ENCODE measurements around the gene PDZRN3. TPM values are rescaled to one million over a fixed set of nuclear protein-coding genes. Genes with fewer than 3 reads are reported as not detected.

Gene PDZRN3
- total and polyA plus RNA-seq, 2 experiments from 2014 or later, result 42.9 to 60.5 TPM

DNA sequence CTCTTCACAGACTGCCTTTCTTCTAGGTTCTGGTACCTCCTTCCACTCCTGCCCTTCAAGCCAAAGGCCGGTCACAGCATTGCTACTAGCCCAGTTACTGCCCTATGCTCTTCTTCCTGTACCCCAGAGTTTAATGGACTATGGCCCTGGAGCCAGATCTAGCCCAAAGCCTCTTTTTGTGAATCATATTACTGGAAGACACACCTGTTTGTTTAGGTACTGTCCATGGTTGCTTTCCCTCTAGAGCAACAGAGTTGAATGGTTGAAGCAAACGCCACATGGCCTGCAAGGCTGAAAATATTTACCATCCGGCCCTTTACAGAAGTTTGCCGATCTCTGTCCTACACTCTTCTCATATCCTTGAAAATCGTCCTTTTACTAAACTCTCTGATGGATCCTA is 47.0 kb downstream of the PDZRN3 start:
- Histone ChIP-seq H3K36me3 (replicated peaks; ENCODE audit: insufficient read depth, low read depth) (no peaks in the 10 kb centered on the region), H3K4me3 (no peak overlapping the region), H3K27ac (no peak overlapping the region), H3K27me3 (no peaks in the 10 kb centered on the region), H2AFZ (no peak overlapping the region), H3K9me2 (replicated peaks; ENCODE audit: insufficient read depth) (no peaks in the 10 kb centered on the region), H3K4me1 (ENCODE audit: insufficient read depth) (peaks cover 21% of the 10 kb centered on the region), H3K9me3 (ENCODE audit: low read depth) (no peaks in the 10 kb centered on the region), H3K79me2 (peaks cover 89% of the 10 kb centered on the region), H3K4me2 (no peak overlapping the region), H4K20me1 (ENCODE audit: insufficient read depth, poor library complexity, severe bottlenecking) (peaks cover 3% of the 10 kb centered on the region)
- TF ChIP-seq EZH2phosphoT487 (IDR thresholded peaks at IDR 0.05; ENCODE audit: low read depth, severe bottlenecking, unreplicated experiment), result no peak
- no peak for TF ChIP-seq EZH2 (IDR thresholded peaks at IDR 0.05; ENCODE audit: borderline replicate concordance)
- TF ChIP-seq, protein P1, sequence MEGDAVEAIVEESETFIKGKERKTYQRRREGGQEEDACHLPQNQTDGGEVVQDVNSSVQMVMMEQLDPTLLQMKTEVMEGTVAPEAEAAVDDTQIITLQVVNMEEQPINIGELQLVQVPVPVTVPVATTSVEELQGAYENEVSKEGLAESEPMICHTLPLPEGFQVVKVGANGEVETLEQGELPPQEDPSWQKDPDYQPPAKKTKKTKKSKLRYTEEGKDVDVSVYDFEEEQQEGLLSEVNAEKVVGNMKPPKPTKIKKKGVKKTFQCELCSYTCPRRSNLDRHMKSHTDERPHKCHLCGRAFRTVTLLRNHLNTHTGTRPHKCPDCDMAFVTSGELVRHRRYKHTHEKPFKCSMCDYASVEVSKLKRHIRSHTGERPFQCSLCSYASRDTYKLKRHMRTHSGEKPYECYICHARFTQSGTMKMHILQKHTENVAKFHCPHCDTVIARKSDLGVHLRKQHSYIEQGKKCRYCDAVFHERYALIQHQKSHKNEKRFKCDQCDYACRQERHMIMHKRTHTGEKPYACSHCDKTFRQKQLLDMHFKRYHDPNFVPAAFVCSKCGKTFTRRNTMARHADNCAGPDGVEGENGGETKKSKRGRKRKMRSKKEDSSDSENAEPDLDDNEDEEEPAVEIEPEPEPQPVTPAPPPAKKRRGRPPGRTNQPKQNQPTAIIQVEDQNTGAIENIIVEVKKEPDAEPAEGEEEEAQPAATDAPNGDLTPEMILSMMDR (IDR thresholded peaks at IDR 0.05; ENCODE audit: poor library complexity), result no peak
- no peak for DNase-seq (ENCODE audit: low spot score)
- 84% methylated on average over 5 of the region's 5 CpGs for WGBS (ENCODE audit: low lambda C conversion rate, missing lambda C conversion rate)

DNA sequence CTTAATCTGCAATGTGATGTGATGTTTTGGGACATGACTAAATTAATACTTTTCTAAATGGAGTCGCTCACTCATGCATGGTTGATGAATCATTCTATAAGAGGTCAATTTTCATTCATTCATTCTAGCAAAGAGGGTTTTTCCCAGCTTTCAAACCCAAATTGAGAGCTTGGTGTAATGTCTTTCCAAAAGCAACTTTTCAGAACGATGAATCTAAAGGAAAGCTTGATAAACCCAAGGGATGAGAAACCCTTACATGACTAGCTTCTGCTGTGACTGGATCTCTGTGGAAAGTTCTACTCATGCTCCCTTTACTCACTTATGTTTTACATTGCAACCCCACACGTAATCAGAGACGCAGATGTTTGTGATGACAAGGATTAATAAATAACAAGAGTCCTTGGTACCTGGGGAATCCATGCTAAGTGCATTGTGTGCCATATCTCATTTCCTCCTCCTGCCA is 47.7 kb downstream of the PDZRN3 start:
- DNase-seq (ENCODE audit: low spot score), result no peak
- Histone ChIP-seq H3K4me3 (no peak overlapping the region), H2AFZ (no peak overlapping the region), H3K9me3 (ENCODE audit: low read depth) (no peaks in the 10 kb centered on the region), H3K36me3 (replicated peaks; ENCODE audit: insufficient read depth, low read depth) (no peaks in the 10 kb centered on the region), H4K20me1 (ENCODE audit: insufficient read depth, poor library complexity, severe bottlenecking) (peaks cover 6% of the 10 kb centered on the region), H3K4me1 (ENCODE audit: insufficient read depth) (peaks cover 27% of the 10 kb centered on the region), H3K4me2 (no peak overlapping the region), H3K27ac (no peak overlapping the region), H3K9me2 (replicated peaks; ENCODE audit: insufficient read depth) (no peaks in the 10 kb centered on the region), H3K27me3 (no peaks in the 10 kb centered on the region), H3K79me2 (peaks cover 86% of the 10 kb centered on the region)
- TF ChIP-seq EZH2phosphoT487 (IDR thresholded peaks at IDR 0.05; ENCODE audit: low read depth, severe bottlenecking, unreplicated experiment) (no peak), EZH2 (IDR thresholded peaks at IDR 0.05; ENCODE audit: borderline replicate concordance) (no peak)
- TF ChIP-seq, protein P1 (IDR thresholded peaks at IDR 0.05; ENCODE audit: poor library complexity), result no peak
- WGBS (ENCODE audit: low lambda C conversion rate, missing lambda C conversion rate), result 93% methylated on average over 4 of the region's 4 CpGs

DNA sequence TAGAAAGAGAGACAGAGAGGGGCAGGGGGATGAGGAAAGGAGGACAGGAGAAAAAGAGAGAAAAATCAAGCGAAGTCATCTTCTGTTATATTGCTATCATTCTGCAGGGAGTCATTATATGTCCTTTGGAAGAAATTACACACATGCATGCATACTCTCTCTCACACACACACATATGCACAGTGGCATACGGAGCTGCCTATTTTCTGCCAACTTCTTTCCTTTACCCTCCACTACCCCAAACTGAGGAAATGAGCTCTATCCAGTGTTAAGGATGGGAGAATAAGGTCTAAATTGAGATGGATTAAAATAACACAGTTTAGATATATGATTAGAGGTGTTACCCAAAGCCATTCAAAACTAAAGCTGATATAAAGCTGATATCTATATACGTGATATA is 48.8 kb downstream of the PDZRN3 start:
- no peak overlapping the region for H3K27ac ChIP-seq
- no peak overlapping the region for H2AFZ ChIP-seq
- peaks cover 33% of the 10 kb centered on the region for H3K4me1 ChIP-seq (ENCODE audit: insufficient read depth)
- H3K79me2 ChIP-seq, result peaks cover 75% of the 10 kb centered on the region
- 94% methylated on average over 3 of the region's 3 CpGs for WGBS (ENCODE audit: low lambda C conversion rate, missing lambda C conversion rate)
- no peak for DNase-seq (ENCODE audit: low spot score)
- H3K4me3 ChIP-seq, result no peak overlapping the region
- H3K27me3 ChIP-seq, result no peaks in the 10 kb centered on the region
- H3K4me2 ChIP-seq, result no peak overlapping the region
- no peaks in the 10 kb centered on the region for H3K36me3 ChIP-seq (replicated peaks; ENCODE audit: insufficient read depth, low read depth)
- TF ChIP-seq EZH2phosphoT487 (IDR thresholded peaks at IDR 0.05; ENCODE audit: low read depth, severe bottlenecking, unreplicated experiment), result no peak
- TF ChIP-seq EZH2 (IDR thresholded peaks at IDR 0.05; ENCODE audit: borderline replicate concordance), result no peak
- TF ChIP-seq, protein P1 (IDR thresholded peaks at IDR 0.05; ENCODE audit: poor library complexity), result no peak
- no peaks in the 10 kb centered on the region for H3K9me2 ChIP-seq (replicated peaks; ENCODE audit: insufficient read depth)
- H3K9me3 ChIP-seq (ENCODE audit: low read depth), result no peaks in the 10 kb centered on the region
- H4K20me1 ChIP-seq (ENCODE audit: insufficient read depth, poor library complexity, severe bottlenecking), result peaks cover 8% of the 10 kb centered on the region

DNA sequence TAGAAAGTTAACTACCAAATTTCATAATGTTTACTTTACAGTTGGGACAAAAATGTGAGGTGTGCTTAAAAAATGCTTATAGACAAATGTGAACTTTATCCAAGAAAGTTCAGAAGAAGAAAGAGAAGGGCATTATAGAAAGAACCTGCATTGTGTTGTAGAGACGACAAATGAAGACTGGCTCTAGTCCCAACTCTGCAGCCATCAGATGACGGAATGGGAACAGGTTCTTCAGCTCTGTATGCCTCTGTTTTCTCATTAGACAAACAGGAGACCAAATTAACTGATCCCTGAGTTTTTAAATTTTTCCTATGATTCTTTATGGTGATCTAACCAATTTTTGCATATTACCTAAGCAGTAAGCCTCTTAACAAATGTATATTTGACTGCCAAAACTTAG is 49.2 kb downstream of the PDZRN3 start:
- 97% methylated on average over 2 of the region's 2 CpGs for WGBS (ENCODE audit: low lambda C conversion rate, missing lambda C conversion rate)
- Histone ChIP-seq H2AFZ (no peak overlapping the region), H3K27me3 (no peaks in the 10 kb centered on the region), H3K4me2 (no peak overlapping the region), H4K20me1 (ENCODE audit: insufficient read depth, poor library complexity, severe bottlenecking) (peaks cover 8% of the 10 kb centered on the region), H3K9me3 (ENCODE audit: low read depth) (no peaks in the 10 kb centered on the region), H3K9me2 (replicated peaks; ENCODE audit: insufficient read depth) (no peaks in the 10 kb centered on the region), H3K36me3 (replicated peaks; ENCODE audit: insufficient read depth, low read depth) (no peaks in the 10 kb centered on the region), H3K27ac (no peak overlapping the region), H3K79me2 (peaks cover 72% of the 10 kb centered on the region), H3K4me1 (ENCODE audit: insufficient read depth) (peaks cover 34% of the 10 kb centered on the region), H3K4me3 (no peak overlapping the region)
- DNase-seq (ENCODE audit: low spot score), result no peak
- TF ChIP-seq EZH2 (IDR thresholded peaks at IDR 0.05; ENCODE audit: borderline replicate concordance) (no peak), EZH2phosphoT487 (IDR thresholded peaks at IDR 0.05; ENCODE audit: low read depth, severe bottlenecking, unreplicated experiment) (no peak)
- TF ChIP-seq, protein P1 (IDR thresholded peaks at IDR 0.05; ENCODE audit: poor library complexity), result no peak
